Neuronal stem cell (in vitro differentiated cells): ENCODE data around the gene TTLL12.
A peak's percentile ranks its signal among the peaks of the same experiment; 100 is the strongest.

ENCODE experiments used
- DNase-seq: peaks from one replicate; pipeline ENCODE4 v3.0.0-alpha.2; 2013; ENCODE audit warnings: low spot score
- H2AFZ ChIP-seq: one replicate; pipeline ENCODE4 v1.6.1; 2013; ENCODE audit warnings: mild to moderate bottlenecking, low read length, inconsistent platforms
- H2AK5ac ChIP-seq: 2 replicates; pipeline ENCODE4 v1.6.1; 2013; ENCODE audit warnings: low read depth, mild to moderate bottlenecking, inconsistent platforms, low read length, moderate library complexity, mixed read lengths
- H2BK120ac ChIP-seq: 2 replicates; pipeline ENCODE4 v1.6.1; 2013; ENCODE audit warnings: low read depth, mild to moderate bottlenecking, inconsistent platforms, low read length, moderate library complexity, mixed read lengths
- H2BK12ac ChIP-seq: one replicate; pipeline ENCODE4 v1.6.1; 2013; ENCODE audit warnings: low read length, inconsistent platforms
- H2BK15ac ChIP-seq: 2 replicates; pipeline ENCODE4 v1.6.1; 2013; ENCODE audit warnings: mild to moderate bottlenecking, low read length, inconsistent platforms, mixed read lengths
- H2BK5ac ChIP-seq: one replicate; pipeline ENCODE4 v1.6.1; 2013; ENCODE audit warnings: inconsistent platforms, mild to moderate bottlenecking, low read length, moderate library complexity
- H3K14ac ChIP-seq: one replicate; pipeline ENCODE4 v1.6.1; 2013; ENCODE audit warnings: low read length, inconsistent platforms
- H3K18ac ChIP-seq: 2 replicates; pipeline ENCODE4 v1.6.1; 2013; ENCODE audit warnings: low read length, inconsistent platforms
- H3K23ac ChIP-seq: 2 replicates; pipeline ENCODE4 v1.6.1; 2013; ENCODE audit warnings: low read depth, mild to moderate bottlenecking, mixed read lengths, low read length, inconsistent platforms; ENCODE audit not compliant: poor library complexity
- H3K27ac ChIP-seq: replicated peaks from 3 replicates; pipeline ENCODE4 v1.5.1; 2013; ENCODE audit warnings: low read length, inconsistent platforms
- H3K27me3 ChIP-seq, 3 experiments: 2 replicates each; pipeline ENCODE4 v1.6.1; 2013; ENCODE audit warnings: low read length in 3 of 3, mild to moderate bottlenecking in 2 of 3, inconsistent platforms in 1 of 3, low read depth in 1 of 3, mixed read lengths in 1 of 3, moderate library complexity in 1 of 3; ENCODE audit not compliant: control insufficient read depth in 3 of 3, insufficient read depth in 3 of 3
- H3K36me3 ChIP-seq, 2 donors: replicated peaks in 1 of 2; 2 replicates each; pipeline ENCODE4 v1.6.1; 2013; ENCODE audit warnings: low read length in 2 of 2; ENCODE audit not compliant: control insufficient read depth in 2 of 2, insufficient read depth in 2 of 2
- H3K4ac ChIP-seq: 2 replicates; pipeline ENCODE4 v1.6.1; 2013; ENCODE audit warnings: inconsistent platforms, mild to moderate bottlenecking, low read length, moderate library complexity
- H3K4me1 ChIP-seq, 2 donors: 1 replicate in 1 of 2; 2 replicates in 1 of 2; pipeline ENCODE4 v1.6.1; 2013; ENCODE audit warnings: low read length in 2 of 2, low read depth in 1 of 2; ENCODE audit not compliant: control insufficient read depth in 2 of 2, insufficient read depth in 1 of 2
- H3K4me2 ChIP-seq: one replicate; pipeline ENCODE4 v1.6.1; 2013; ENCODE audit warnings: mild to moderate bottlenecking, low read length, inconsistent platforms; ENCODE audit not compliant: insufficient read depth, poor library complexity, severe bottlenecking
- H3K4me3 ChIP-seq, 2 donors: 2 replicates each; pipeline ENCODE4 v1.5.1; 2013; ENCODE audit warnings: low read length in 2 of 2, mild to moderate bottlenecking in 2 of 2, inconsistent platforms in 1 of 2, moderate library complexity in 1 of 2
- H3K79me1 ChIP-seq: one replicate; pipeline ENCODE4 v1.6.1; 2013; ENCODE audit warnings: low read depth, mild to moderate bottlenecking, inconsistent platforms, low read length, moderate library complexity
- H3K9ac ChIP-seq: one replicate; pipeline ENCODE4 v1.6.1; 2013; ENCODE audit warnings: mild to moderate bottlenecking, low read depth, low read length, inconsistent platforms; ENCODE audit not compliant: poor library complexity
- H3K9me3 ChIP-seq, 2 donors: replicated peaks in 1 of 2; 2 replicates each; pipeline versions ENCODE3 to v1.6.1; 2013; ENCODE audit warnings: low read length in 2 of 2, mild to moderate bottlenecking in 2 of 2, inconsistent platforms in 1 of 2, low read depth in 1 of 2, mixed read lengths in 1 of 2, moderate library complexity in 1 of 2; ENCODE audit not compliant: control insufficient read depth in 2 of 2, insufficient read depth in 1 of 2
- H4K8ac ChIP-seq: one replicate; pipeline ENCODE4 v1.6.1; 2013; ENCODE audit warnings: low read depth, mild to moderate bottlenecking, inconsistent platforms, low read length, moderate library complexity
- H4K91ac ChIP-seq: one replicate; pipeline ENCODE4 v1.6.1; 2013; ENCODE audit warnings: low read length, low read depth, mild to moderate bottlenecking, inconsistent platforms; ENCODE audit not compliant: poor library complexity
- WGBS, 2 donors: extraction: QIAGEN DNeasy Blood & Tissue Kit; methylation state at CpG; one replicate each; pipeline ENCODE4 v1.1.7; 2013; ENCODE audit warnings: missing lambda C conversion rate in 2 of 2, mixed read lengths in 1 of 2; ENCODE audit not compliant: insufficient read length in 2 of 2, insufficient replicate concordance in 1 of 2; ENCODE audit errors: extremely low coverage in 2 of 2; 5-methylcytosine and 5-hydroxymethylcytosine counted together

TTLL12 gene

GRCh38 chr22:43202326-43202725 is 15.4 kb upstream of the TTLL12 start:
- no peak overlapping the region for H2BK120ac ChIP-seq
- no peak overlapping the region for H3K4me2 ChIP-seq
- peaks cover 0 to 20% (median 0%) of the 10 kb centered on the region in 3 experiments for H3K27me3 ChIP-seq
- no peak overlapping the region for H3K4ac ChIP-seq
- H3K79me1 ChIP-seq: peaks cover 5% of the 10 kb centered on the region
- H3K4me1 ChIP-seq: peaks cover 0 to 7% of the 10 kb centered on the region in 2 donors
- no peak overlapping the region for H2BK15ac ChIP-seq
- no peak overlapping the region for H3K14ac ChIP-seq
- H2BK12ac ChIP-seq: no peak overlapping the region
- no peak overlapping the region for H4K91ac ChIP-seq
- peaks cover 0 to 49% of the 10 kb centered on the region in 2 donors for H3K36me3 ChIP-seq
- no peak overlapping the region for H3K18ac ChIP-seq
- H3K23ac ChIP-seq: no peak overlapping the region
- H2AFZ ChIP-seq: no peak overlapping the region
- H3K9ac ChIP-seq: no peak overlapping the region
- no peak overlapping the region for H4K8ac ChIP-seq
- no CpG with 5 or more reads among the region's 10 CpGs for WGBS, 2 donors
- no peak overlapping the region for H2BK5ac ChIP-seq
- peaks cover 0 to 5% of the 10 kb centered on the region in 2 donors for H3K9me3 ChIP-seq
- H2AK5ac ChIP-seq: no peak overlapping the region
- DNase-seq: no peak
- no peak overlapping the region for H3K27ac ChIP-seq
- no peak overlapping the region for H3K4me3 ChIP-seq

- Histone ChIP-seq H2AFZ (peak overlapping the region; percentile 24), H3K14ac (no peak overlapping the region), H3K4ac (no peak overlapping the region), H2BK12ac (no peak overlapping the region), H3K36me3 (peaks cover 0 to 42% of the 10 kb centered on the region in 2 donors), H2BK120ac (no peak overlapping the region), H2AK5ac (no peak overlapping the region), H3K79me1 (peaks cover 5% of the 10 kb centered on the region), H2BK15ac (no peak overlapping the region), H3K18ac (peak overlapping the region; percentile 27), H3K23ac (no peak overlapping the region), H3K4me1 (peaks cover 0 to 7% of the 10 kb centered on the region in 2 donors), H4K8ac (no peak overlapping the region), H4K91ac (no peak overlapping the region), H3K27me3 (peaks cover 0 to 22% (median 0%) of the 10 kb centered on the region in 3 experiments), H3K9me3 (peaks cover 0 to 5% of the 10 kb centered on the region in 2 donors), H3K4me3 (no peak overlapping the region), H2BK5ac (no peak overlapping the region), H3K27ac (no peak overlapping the region), H3K9ac (no peak overlapping the region), H3K4me2 (no peak overlapping the region)
- no CpG with 5 or more reads among the region's 26 CpGs for WGBS, 2 donors
- DNase-seq: no peak
Measured at GRCh38 chr22:43201486-43202219, 14.7 kb upstream of the TTLL12 start.

GRCh38 chr22:43200555-43200954 is 13.6 kb upstream of the TTLL12 start:
- DNase-seq: no peak
- H3K4me2 ChIP-seq: no peak overlapping the region
- peaks cover 2% of the 10 kb centered on the region for H3K79me1 ChIP-seq
- no peak overlapping the region for H3K27ac ChIP-seq
- H2BK15ac ChIP-seq: no peak overlapping the region
- no peak overlapping the region for H3K14ac ChIP-seq
- H3K4me3 ChIP-seq: no peak overlapping the region
- H4K8ac ChIP-seq: no peak overlapping the region
- H3K36me3 ChIP-seq: peaks cover 0 to 41% of the 10 kb centered on the region in 2 donors
- no peak overlapping the region for H3K23ac ChIP-seq
- peaks cover 0 to 6% of the 10 kb centered on the region in 2 donors for H3K4me1 ChIP-seq
- no peak overlapping the region for H4K91ac ChIP-seq
- H3K4ac ChIP-seq: no peak overlapping the region
- H2AK5ac ChIP-seq: no peak overlapping the region
- no peak overlapping the region for H2AFZ ChIP-seq
- no peak overlapping the region for H2BK120ac ChIP-seq
- peaks cover 0 to 8% of the 10 kb centered on the region in 2 donors for H3K9me3 ChIP-seq
- peaks cover 0 to 22% (median 0%) of the 10 kb centered on the region in 3 experiments for H3K27me3 ChIP-seq
- H2BK5ac ChIP-seq: no peak overlapping the region
- no peak overlapping the region for H3K9ac ChIP-seq
- no peak overlapping the region for H2BK12ac ChIP-seq
- no CpG with 5 or more reads among the region's 13 CpGs for WGBS, 2 donors
- H3K18ac ChIP-seq: no peak overlapping the region

GRCh38 chr22:43200031-43200430 is 13.1 kb upstream of the TTLL12 start:
- Histone ChIP-seq H2AFZ (no peak overlapping the region), H2BK120ac (no peak overlapping the region), H3K4me2 (no peak overlapping the region), H3K27me3 (peaks cover 0 to 22% (median 0%) of the 10 kb centered on the region in 3 experiments), H3K36me3 (peaks cover 0 to 37% of the 10 kb centered on the region in 2 donors), H3K4ac (no peak overlapping the region), H3K9me3 (peaks cover 0 to 8% of the 10 kb centered on the region in 2 donors), H3K23ac (no peak overlapping the region), H3K4me1 (peaks cover 0 to 6% of the 10 kb centered on the region in 2 donors), H2BK15ac (no peak overlapping the region), H4K8ac (no peak overlapping the region), H3K18ac (peak overlapping the region; percentile 30), H2BK12ac (no peak overlapping the region), H3K4me3 (no peak overlapping the region), H4K91ac (no peak overlapping the region), H3K79me1 (no peaks in the 10 kb centered on the region), H3K9ac (no peak overlapping the region), H3K14ac (no peak overlapping the region), H2BK5ac (no peak overlapping the region), H2AK5ac (no peak overlapping the region), H3K27ac (no peak overlapping the region)
- no peak for DNase-seq
- no CpG with 5 or more reads among the region's 17 CpGs for WGBS, 2 donors
